ENCODE data around the gene HIGD2A.

- TF ChIP-seq CTCF (conservative IDR thresholded peaks at IDR 0.05; ENCODE audit: low read depth in 2 of 2) (no peak), EZH2 (IDR thresholded peaks at IDR 0.05; ENCODE audit: low read depth, unreplicated experiment) (no peak), CREB1 (CRISPR knock-in tag; IDR thresholded peaks at IDR 0.05; ENCODE audit: low read depth) (no peak), REST (IDR thresholded peaks at IDR 0.05; ENCODE audit: unreplicated experiment) (no peak), POLR2AphosphoS5 (IDR thresholded peaks at IDR 0.05; ENCODE audit: low read depth) (no peak), JUNB (IDR thresholded peaks at IDR 0.05; ENCODE audit: unreplicated experiment) (no peak), ETS1 (IDR thresholded peaks at IDR 0.05) (no peak)
These were observed 27.6 kb upstream of the HIGD2A start for GRCh38 chr5:176360894-176361436.

Measured in GM23338 (cell line).